Limb (tissue), 2 donors: ENCODE results near the gene RNF144B.
"Not testable (repeated sequence)": the region's sequence is repeated elsewhere in the genome, so short reads cannot be mapped to it uniquely, and the experiment has no call there.

Source experiments
- DNase-seq, 2 donors: peaks; one replicate each; pipeline ENCODE4 v3.0.0-alpha.2; 2016; ENCODE audit errors: extremely low spot score in 2 of 2

RNF144B gene

DNA sequence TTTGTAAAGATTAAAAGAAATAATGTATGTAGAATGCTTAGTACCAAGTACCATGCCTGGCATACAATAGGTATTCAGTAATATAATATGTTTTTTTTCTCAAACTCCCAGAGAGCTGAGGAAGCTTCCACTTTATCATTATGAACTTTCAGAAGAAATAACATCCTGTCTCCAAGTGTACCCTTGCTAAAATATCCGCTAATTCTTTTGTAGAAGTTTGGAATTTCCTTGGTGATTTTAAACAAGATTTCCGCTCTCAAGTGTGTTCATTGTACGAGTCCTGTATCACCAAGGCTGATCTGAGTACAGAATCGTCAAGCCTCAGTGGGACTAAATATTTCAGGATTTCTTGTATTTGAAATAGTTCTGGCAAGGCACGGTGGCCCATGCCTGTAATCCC is 16.1 kb upstream of the RNF144B start:
- no peak for DNase-seq

DNA sequence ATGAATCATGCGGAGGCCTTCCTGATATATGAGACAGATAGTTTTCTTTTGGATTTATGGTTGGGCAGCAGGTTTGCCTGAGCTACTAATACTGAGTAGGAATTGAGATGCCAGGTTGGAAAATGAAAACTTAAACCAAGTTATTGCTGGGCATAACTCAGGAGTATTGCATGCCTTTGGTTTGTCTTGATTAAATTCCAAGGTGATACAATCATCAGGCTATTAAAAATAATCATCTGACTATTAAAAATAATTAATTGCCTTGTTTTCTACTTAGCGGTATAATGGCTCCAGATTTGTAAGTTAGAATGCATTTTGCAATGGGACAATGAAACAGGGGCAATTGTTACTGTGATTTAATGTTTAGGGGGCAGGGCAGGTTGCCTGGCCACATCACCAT is 15.5 kb upstream of the RNF144B start:
- no peak for DNase-seq

DNA sequence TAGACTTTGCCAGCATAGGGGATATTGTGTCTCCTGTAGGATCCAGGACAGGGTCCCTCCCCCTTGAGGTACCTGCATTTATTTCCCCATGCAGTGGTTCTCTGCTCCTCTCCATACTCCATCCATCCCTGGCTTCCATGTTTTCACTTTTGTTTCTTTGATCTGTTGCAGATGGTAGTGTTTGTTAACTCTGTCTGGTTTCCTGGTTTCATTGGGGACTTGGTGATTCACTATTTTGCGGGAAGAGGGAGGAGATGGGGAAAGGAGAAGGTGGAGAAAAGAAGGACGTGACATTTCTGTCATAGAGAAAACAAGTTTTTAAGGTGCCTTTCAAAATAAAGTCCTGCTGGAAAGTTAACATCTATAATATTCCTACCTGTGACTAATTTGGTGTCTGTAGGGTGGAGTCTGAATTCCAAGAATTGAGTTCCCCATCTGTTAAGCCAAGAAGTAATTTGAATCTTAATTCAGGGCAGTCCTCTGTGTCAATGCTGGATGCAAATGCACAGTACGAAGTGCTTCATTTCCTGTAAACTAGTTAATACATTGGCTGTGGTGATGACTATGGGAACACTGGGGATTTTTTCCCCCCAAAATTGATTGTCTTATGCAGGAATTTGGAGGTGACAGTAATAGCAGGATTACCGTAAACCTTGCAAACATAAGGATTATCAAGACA is 6.9 kb upstream of the RNF144B start:
- no peak for DNase-seq

DNA sequence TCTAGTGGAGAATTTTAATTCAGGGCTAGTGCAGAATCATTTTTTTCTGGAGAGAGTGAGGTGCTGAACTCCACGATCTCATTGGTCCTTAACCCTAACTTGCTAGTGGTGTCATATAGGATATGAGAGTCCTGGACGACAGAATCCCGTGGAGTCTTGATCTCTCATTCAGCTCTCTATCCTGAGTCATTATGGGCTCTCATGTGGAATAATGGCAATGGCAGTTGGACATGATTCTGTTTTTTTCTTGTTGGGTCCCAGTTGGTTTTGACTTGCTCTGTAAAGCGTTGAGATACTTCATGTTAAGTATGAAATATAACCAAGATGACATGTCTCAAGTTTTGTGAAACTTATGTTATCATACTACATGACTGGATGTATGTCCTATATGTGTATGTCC is 6.3 kb upstream of the RNF144B start:
- DNase-seq, result no peak

DNA sequence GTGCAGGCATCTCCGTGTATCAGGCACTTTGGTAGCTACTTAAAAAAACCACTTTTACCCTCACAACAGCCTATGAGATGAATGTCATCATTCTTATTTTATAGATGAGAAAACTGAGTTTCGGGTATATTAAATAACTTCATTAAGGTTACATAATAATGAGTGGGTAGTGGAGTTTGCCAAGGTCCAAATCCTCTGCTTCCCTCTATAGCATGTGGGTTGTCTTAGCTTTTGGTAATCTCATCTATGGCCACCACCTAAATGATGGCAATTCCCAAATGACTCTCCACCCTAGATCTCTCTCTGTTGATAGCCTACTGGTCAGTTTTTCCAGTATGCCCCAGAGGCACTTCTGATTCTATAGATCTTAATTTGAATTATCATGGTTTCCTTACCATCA is 3.7 kb upstream of the RNF144B start:
- DNase-seq, result no peak

DNA sequence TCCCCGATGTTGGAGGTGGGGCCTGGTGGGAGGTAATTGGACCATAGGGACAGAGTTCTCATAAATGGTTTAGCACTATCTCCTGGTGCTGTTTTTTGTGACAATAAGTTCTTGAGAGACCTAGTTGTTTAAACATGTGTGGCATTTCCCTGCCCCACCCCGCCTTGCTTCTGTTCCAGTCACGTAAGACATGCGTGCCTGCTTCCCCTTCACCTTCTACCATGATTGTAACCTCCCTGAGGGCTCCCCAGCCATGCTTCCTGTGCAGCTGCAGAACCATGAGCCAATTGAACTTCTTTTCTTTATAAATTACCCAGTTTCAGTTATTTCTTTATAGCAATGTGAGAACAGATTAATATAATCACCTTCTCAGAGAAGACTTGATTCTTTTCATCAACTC is 2.5 kb upstream of the RNF144B start:
- no peak for DNase-seq

DNA sequence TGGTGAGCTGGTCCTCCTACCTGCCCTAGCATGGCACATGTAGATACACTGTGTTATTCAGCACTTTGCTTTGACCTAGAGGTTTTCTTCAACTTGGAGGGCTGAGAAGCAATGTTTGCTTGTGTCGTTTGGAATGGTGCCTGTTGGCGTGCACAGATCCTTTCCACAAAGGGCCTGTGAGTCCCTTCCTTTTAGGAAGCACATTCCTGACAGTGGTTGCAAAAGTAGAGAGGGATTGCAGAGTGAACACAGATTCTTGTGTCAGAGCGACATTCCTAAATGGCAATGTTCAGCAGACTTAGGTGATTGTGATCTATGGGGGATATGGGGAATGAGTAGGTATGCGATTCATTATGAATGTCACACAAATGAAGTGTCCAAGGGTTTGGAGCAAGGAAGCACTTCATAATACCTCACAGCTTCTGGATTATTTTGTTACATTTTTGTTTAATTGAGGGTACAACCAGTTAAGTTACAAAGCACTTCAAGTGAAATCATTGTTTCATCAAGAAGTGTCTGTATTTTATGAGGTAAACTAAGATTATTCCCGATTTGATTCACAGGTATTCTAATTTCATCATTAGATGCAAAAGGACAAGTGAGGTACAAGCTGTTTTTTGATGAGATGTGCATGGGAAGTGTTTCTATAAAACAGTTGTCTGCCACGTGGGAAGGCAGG is 713 bp upstream of the RNF144B start:
- DNase-seq, result no peak

DNA sequence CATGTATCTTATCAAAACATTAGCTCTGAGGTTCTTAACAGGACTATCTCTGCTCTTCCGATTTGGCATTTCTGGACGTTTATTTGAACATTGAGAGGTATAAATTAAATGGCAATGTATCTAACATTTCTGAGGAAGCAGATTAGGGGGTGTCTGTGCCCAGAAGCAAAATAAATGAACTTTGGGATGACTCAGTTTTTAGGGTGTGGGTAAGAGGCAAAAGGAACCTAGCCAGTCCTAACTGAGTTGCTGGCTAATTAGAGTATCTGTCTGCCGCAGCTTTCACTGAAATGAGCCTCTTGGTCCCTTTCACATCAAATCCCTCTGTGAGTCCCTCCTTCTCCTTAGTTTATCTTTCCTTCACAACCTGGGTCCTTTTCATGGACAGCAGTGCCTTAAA is 1.1 kb downstream of the RNF144B start:
- DNase-seq, result no peak

DNA sequence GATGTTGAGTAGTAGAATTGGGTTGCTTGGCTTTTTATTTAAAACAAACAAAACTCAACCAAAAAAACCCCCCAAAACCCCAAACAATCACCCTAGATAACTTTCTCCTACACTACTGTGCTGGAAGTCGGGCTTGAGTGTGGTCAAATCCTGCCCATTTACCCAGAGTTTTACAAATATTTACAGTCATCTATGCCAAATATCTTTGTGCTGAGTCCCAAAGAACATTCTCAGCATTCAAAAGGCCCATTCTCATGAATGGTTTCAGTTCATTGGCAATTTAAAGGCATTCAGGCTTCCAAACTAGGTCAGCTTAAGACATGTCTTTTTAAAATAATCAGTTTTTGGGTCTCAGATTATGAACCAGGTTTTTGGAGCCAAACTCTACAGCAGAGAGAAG is 1.8 kb downstream of the RNF144B start:
- no peak for DNase-seq

DNA sequence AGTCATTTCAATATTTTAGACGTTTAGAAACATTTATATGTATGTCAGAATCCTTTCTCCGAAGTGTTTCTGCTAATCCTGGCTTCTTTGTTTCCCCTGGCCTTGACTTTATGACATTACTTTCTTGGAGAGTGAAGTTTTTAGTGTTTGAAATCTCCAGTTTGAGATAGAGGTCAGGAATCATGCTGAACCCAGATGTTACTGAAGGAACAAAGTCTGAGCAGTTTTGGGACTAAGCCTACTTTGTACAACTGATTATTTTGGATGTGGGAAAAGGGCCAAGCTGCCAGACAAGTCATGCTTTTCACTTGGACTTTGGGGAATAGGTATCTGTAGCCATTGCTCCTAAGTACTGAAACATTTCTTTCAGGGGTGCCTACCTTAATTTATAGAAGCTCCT is 2.3 kb downstream of the RNF144B start:
- DNase-seq, result no peak

DNA sequence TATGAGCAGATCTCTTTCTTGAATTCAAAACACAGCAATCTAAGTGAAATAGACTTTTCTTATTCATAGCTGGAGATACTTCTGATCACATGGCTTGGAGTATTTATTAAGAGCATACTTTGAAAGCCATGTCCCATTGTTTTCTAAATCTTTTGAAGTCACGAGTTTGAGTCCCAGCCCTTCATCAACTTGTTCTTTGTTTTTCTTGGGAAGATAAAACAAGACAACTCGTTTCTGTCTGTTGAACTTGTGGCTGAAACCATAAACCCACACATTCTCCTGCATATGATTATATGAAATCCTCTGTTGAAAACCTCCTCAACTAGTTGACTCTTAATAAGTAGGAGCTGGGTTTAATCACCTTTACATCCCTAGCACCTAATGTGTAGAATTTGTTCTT is 3.3 kb downstream of the RNF144B start:
- no peak for DNase-seq

DNA sequence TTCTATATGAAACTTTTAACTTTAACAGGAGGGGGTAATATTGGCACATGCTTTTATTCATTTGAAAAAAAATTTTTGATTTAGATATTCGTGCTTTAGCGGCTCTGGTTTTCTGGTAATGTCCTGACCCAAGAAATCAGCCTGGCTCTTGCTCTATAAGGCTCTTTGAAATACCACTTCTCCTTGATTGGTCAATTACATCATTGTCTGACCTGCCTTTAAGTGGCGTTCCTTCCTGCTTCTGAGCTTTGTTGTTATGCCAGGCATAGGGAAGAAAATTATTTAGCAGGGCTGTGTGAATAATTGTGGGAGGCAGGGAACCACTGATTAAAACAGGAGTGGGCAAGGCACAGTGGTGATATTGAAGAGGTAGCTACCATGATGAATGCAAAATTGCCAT is 3.9 kb downstream of the RNF144B start:
- DNase-seq, result no peak

DNA sequence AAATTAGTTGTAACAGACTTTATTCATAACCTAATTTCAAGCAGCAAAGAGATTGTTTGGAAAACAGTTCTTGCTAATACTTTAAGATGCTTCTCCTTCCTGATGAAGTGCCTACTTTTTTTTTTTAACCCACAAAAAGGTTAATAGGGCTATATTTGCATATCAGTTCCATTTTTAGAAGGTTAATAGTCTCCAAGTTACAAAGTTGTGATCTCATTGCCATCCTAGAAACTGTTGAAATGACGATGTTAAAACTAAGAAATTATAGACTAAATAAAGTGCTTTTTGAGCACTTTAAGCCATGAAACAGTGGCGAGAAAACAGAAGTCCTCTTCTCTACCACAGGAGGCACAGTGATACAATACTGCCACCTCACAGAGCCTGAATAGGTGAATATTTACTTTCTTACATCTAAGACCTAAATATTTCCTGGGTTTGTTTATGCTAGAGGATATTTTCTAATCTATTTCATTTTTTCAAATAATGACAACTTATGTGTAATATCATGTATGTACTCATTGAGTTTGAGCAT is 5.3 kb downstream of the RNF144B start:
- no peak for DNase-seq

DNA sequence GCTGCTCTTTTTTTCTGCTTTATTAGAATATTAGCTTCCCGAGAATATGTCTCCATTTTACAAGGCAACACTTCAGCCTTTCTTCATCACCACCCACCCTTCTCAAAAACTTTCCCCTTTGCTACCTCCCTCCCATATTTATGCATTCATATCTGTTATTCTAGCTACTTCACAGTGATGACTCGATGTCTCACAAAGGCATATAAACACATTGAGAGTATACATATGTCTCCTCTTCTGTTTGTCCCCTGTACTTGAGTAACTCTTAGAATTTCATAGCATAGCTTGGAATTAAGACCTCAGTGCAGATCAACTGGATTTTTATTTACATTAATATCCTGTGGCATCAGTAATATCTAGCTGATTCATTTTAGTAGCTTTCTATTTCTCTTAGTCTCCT is 6.5 kb downstream of the RNF144B start:
- no peak for DNase-seq

DNA sequence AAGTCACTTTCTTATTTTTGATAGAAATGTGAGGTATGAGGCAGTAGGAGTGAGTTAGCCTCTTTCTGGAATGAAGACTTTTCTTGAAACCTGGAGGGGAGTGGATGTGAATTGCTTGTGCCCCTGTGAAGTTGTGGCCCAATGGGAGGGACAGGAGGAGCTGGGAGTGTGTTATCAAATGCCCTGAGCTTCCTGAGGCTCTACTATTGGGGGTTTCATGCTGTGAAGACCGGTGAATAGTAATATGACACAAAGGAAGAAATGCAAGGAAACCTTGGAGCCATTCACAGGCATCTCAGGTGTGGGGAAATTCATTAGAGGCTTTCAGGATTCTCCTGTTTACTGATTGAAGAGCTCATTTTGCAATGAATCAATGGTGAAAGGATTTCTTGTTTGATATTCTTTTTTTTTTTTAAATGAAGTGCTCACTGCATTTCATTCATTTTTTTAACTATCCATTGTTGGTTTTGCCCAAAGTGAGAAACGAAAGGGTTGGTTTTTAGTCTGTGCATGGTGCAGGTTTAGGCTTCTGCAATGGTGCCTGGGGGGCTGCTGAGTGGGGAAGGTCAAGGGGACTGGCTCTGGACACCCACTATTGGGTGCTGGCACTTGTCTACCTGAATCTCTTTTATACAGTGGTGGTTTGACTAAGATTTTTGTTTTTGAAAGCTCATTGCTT is 8.2 kb downstream of the RNF144B start:
- DNase-seq, result no peak

DNA sequence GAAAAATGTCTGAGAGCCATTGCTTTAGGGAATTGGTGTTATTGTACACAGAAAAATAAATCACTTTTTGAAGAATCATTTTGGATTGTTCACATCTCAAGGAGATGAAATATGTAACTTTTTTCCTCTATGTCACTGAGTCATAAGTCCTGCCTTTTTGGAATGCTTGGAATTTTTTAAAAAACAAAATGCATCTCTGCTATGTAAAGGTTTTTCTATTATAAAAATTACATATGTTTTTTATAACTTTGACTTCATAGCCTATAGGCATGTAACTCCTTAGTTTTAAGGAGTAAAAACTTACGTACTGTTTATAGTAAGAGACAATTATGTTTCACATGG is 8.7 kb downstream of the RNF144B start:
- no peak for DNase-seq

DNA sequence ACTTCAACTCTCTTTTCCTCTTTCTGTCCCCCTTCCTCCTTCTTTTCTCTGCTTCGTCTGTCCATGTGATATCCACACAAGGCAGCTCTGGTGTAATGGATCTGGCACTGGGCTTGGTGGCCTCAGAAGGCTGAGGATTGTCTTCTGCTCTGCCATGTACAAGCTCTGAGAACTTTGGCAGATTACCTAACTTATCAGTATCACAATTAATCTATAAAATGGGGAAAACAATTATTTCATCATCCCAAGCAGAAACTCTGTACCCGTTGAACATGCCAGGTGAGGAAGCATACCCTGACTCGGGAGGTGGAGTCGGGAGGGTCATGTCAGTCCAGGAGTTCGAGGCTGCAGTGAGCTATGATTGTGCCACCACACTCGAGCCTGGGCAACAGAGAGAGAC is 10.6 kb downstream of the RNF144B start:
- DNase-seq, result no peak

DNA sequence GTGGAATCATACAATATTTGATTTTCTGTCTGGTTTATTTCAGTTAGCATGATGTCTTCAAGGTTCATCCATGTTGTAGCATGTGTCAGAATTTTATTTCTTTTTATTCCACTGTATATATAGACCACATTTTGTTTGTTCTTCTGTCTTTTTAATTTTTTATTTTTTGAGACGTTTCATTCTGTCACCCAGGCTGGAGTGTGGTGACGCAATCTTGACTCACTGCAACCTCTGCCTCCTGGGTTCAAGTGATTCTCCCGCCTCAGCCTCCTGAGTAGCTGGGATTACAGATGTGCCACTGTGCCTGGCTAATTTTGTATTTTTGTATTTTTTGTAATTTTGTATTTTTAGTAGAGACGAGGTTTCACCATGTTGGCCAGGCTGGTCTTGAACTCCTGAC is 11.1 kb downstream of the RNF144B start:
- DNase-seq, result not testable (repeated sequence)

DNA sequence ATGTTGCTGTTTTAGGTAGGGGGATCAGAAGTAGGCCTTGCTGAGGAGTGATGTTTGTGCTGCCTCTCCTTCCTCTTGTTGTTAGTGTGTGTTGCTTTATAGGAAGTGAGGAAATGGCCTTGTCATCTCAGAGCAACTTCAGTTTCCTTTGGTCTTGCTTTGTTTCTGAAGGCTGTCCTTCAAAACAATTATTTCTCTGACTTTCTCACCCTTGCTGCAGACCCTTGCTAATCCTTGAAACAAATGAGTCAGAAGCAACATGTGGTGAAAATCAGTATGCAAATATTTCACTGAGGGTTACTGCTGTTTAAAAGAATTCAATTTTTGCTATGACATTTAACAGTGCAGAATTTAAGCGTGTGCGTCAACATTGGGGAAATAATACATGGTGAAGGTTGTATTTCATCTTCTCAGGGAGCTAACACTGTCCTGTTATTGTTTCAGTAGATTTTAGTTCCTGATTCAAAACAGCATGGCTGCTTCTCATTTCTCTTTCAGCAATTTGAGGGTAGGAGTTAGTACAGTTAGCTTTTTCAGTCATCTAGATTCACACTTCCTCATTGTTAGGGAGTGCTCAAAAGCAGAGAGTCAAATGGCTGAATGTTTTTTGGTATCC is 13.8 kb downstream of the RNF144B start:
- DNase-seq, result no peak

DNA sequence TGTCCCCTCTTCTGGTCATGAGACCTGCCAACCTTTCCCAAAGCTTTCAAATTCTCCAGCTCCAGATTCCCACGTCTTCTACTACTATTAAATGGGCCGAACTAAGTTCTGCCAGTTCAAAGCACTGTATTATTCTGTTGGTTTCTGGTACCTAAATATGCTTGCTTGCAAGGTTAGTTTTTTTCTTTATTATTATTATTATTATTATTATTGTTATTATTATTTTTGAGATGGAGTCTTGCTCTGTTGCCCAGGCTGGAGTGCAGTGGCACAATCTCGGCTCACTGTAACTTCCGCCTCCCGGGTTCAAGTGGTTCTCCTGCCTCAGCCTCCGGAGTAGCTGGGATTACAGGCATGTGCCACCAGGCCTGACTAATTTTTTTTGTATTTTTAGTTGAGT is 17.8 kb downstream of the RNF144B start:
- not testable (repeated sequence) for DNase-seq

DNA sequence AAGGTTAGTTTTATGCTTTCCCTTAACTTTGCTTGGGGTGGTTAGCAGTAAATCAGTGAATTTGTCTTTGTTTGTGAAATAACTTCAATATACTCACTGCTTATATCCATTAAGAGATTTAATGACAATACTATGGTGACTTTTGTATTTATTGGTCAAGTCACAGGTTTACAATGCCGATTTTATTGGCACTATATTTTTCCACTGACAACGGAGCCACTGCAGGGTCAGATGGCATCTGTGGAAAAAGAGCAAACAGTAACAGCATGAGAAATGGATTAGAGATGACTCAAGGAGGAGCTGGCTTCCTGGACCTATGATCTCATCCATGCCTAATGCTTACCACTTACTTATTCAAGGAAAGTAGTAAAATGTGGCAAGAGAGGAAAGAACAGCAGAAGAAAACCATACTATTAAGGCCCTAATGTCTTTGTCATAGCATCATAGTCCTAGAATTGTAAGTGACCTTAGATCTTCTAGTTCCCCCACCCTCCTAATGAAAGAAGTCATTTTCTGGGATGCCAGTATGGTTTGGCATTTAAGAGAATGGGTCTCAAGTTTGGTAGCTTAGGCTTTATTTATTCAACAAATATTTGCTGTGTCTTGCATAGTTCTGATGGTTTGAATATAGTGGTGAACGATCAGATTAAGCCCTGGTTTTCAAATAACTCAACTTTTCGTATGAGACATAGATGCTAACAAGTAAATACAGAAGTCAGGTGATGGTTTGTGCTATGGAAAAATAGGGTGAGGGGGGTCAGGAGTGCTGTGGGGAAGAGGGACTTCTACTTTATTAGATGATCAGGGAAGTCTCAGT is 18.5 kb downstream of the RNF144B start:
- no peak for DNase-seq
